ELR (cell line): ENCODE measurements around the gene RABL6.

Source experiments
- DNase-seq: peaks from one replicate; pipeline ENCODE4 v3.0.0-alpha.2; 2015; ENCODE audit warnings: low read depth

The RABL6 gene

GRCh38 chr9:136847088-136847825, 39.5 kb downstream of the RABL6 start:
- DNase-seq: peak; percentile 50

- DNase-seq: peak; percentile 89
Measured at GRCh38 chr9:136847826-136848392, 40.2 kb downstream of the RABL6 start.

- DNase-seq: peak; percentile 55
Measured at GRCh38 chr9:136848393-136849037, 40.8 kb downstream of the RABL6 start.

GRCh38 chr9:136849038-136849959, 41.6 kb downstream of the RABL6 start, which contains the start of gene PHPT1:
Gene PHPT1 (plus strand): TSS chr9:136849409. CDS start chr9:136849431, 22 bp downstream.
- peak; percentile 100 for DNase-seq

- DNase-seq: no peak
Measured at GRCh38 chr9:136849960-136850865, 42.5 kb downstream of the RABL6 start.

- no peak for DNase-seq
Measured at GRCh38 chr9:136850866-136851775, 43.4 kb downstream of the RABL6 start.

- no peak for DNase-seq
Measured at GRCh38 chr9:136851941-136852663, 44.4 kb downstream of the RABL6 start, which contains the start of gene MAMDC4. Gene MAMDC4 (plus strand): TSS chr9:136852346. CDS start chr9:136852417, 71 bp downstream.

GRCh38 chr9:136852664-136853595, 45.2 kb downstream of the RABL6 start:
- DNase-seq: no peak

GRCh38 chr9:136853596-136854112, 45.9 kb downstream of the RABL6 start:
- no peak for DNase-seq

- DNase-seq: no peak
Measured at GRCh38 chr9:136854113-136854841, 46.5 kb downstream of the RABL6 start.

GRCh38 chr9:136854842-136855460, 47.2 kb downstream of the RABL6 start:
- DNase-seq: no peak

GRCh38 chr9:136855461-136856078, 47.8 kb downstream of the RABL6 start:
- no peak for DNase-seq

- DNase-seq: no peak
Measured at GRCh38 chr9:136856079-136856476, 48.3 kb downstream of the RABL6 start.

GRCh38 chr9:136856541-136857141, 48.9 kb downstream of the RABL6 start:
- DNase-seq: no peak

- no peak for DNase-seq
Measured at GRCh38 chr9:136857166-136857565, 49.4 kb downstream of the RABL6 start.
